Activated CD8-positive, alpha-beta T cell treated with anti-CD3 and anti-CD28 coated beads for 36 hours (primary cell): Measurements from ENCODE around the gene PHF2. TPM values are rescaled to one million over a fixed set of nuclear protein-coding genes. Genes with fewer than 3 reads are reported as not detected.

ENCODE experiments used
- ATAC-seq: fragments of 200-7000 bp; cut with Tn5 transposase; one replicate; pipeline ENCODE4 v1.10.0; 2021; ENCODE audit warnings: mild to moderate bottlenecking, moderate library complexity
- CTCF ChIA-PET: fragments of 350-600 bp; sonication (Branson Sonifier 250); formaldehyde crosslinking; loops from one replicate; lab custom pipeline; 2021; ENCODE audit warnings: antibody characterized with exemption; lab: Charles Lee
- POLR2A ChIA-PET: fragments of 350-600 bp; sonication (Branson Sonifier 250); formaldehyde crosslinking; loops from one replicate; lab custom pipeline; 2021; ENCODE audit warnings: antibody characterized with exemption; lab: Charles Lee
- DNase-seq: peaks from one replicate; pipeline ENCODE4 v3.0.0-alpha.2; 2020
- H3K27ac Mint-ChIP-seq: one replicate; pipeline ENCODE4 v1.8.0; 2021; ENCODE audit warnings: mild to moderate bottlenecking, mixed read lengths
- H3K27me3 Mint-ChIP-seq: one replicate; pipeline ENCODE4 v1.8.0; 2021; ENCODE audit warnings: mixed read lengths
- H3K36me3 Mint-ChIP-seq: one replicate; pipeline ENCODE4 v1.8.0; 2021; ENCODE audit warnings: low read depth, mixed read lengths
- H3K4me1 Mint-ChIP-seq: one replicate; pipeline ENCODE4 v1.8.0; 2021; ENCODE audit warnings: low read depth, mixed read lengths
- H3K4me3 Mint-ChIP-seq: one replicate; pipeline ENCODE4 v1.8.0; 2021; ENCODE audit warnings: mild to moderate bottlenecking, moderate library complexity, mixed read lengths
- H3K9me3 Mint-ChIP-seq: one replicate; pipeline ENCODE4 v1.8.0; 2021; ENCODE audit warnings: mixed read lengths
- CTCF ChIP-seq: fragments of 200-600 bp; IDR thresholded peaks from one replicate; pipeline ENCODE4 v1.8.0; 2022; ENCODE audit warnings: antibody characterized with exemption, mild to moderate bottlenecking
- intact Hi-C: fragments of 100-400 bp; cut with micrococcal nuclease; formaldehyde crosslinking; loops from one replicate; pipeline ENCODE4 v1.10.0; 2022
- total RNA-seq, 2 experiments: library from RNA; stranded (reverse); gene quantifications; one replicate each; pipeline ENCODE4 v1.2.3, GENCODE V29; 2021

The PHF2 gene
- total RNA-seq, 2 experiments from 2014 or later: 12.9 to 13.1 TPM

- no peak for TF ChIP-seq CTCF
- Mint-ChIP-seq H3K4me3 (no peak overlapping the region), H3K4me1 (no peaks in the 10 kb centered on the region), H3K27ac (no peak overlapping the region), H3K9me3 (peaks cover 13% of the 10 kb centered on the region), H3K36me3 (peaks cover 51% of the 10 kb centered on the region), H3K27me3 (no peaks in the 10 kb centered on the region)
- ChIA-PET CTCF (no interaction called here), POLR2A (no interaction called here)
- intact Hi-C loops: no loop called here
- DNase-seq: no peak
- ATAC-seq: no peak
Measured at GRCh38 chr9:93637886-93638285, 61.5 kb downstream of the PHF2 start.

DNA sequence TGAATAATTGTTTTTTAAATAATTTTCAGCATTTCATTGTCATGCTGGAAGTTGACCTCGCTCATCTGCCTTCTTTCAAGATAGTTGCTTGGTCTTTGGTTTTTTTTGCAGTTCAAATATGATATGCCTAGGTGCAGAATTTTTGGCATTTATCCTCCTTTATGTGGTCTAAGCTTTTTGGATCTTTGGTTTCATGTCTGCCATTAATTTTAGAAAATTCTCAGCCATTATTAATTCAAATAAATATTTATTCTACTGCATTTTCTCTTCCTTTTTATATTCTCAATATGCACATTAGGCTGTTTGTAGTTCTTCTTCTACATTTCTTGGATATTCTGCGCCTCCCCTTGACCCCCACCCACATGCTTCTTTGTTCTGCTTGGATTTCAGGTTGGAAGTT is 63.6 kb downstream of the PHF2 start:
- H3K4me3 Mint-ChIP-seq: no peak overlapping the region
- peaks cover 53% of the 10 kb centered on the region for H3K36me3 Mint-ChIP-seq
- peaks cover 13% of the 10 kb centered on the region for H3K9me3 Mint-ChIP-seq
- no peak for TF ChIP-seq CTCF
- CTCF ChIA-PET: no interaction called here
- ATAC-seq: no peak
- no peak overlapping the region for H3K27ac Mint-ChIP-seq
- intact Hi-C loops: no loop called here
- no peak for DNase-seq
- no peaks in the 10 kb centered on the region for H3K4me1 Mint-ChIP-seq
- H3K27me3 Mint-ChIP-seq: no peaks in the 10 kb centered on the region
- POLR2A ChIA-PET: no interaction called here

DNA sequence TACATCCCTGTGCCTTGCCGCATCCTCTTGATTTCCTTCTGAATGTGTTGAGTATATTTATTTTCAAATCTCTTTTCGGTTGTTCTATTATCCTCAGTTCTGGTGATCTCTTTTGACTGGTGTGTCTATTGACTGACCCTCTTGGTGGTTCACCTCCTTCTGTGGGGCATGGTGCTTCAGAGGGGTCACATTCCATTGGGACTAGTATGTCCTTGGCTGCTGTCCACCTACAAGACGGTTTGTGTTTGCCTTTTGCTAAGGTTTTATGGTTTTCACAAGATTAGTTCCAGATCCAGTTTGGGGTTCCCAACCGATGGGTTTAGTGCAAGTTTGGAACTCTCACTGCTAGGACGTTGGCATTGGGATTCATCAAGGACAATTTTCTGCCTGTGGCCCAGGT is 66.6 kb downstream of the PHF2 start:
- TF ChIP-seq CTCF: no peak
- DNase-seq (no peak), ATAC-seq (no peak)
- Mint-ChIP-seq H3K9me3 (peaks cover 2% of the 10 kb centered on the region), H3K4me3 (no peak overlapping the region), H3K36me3 (peaks cover 24% of the 10 kb centered on the region), H3K4me1 (no peaks in the 10 kb centered on the region), H3K27ac (no peak overlapping the region), H3K27me3 (no peaks in the 10 kb centered on the region)
- ChIA-PET POLR2A (no interaction called here), CTCF (no interaction called here)
- intact Hi-C loops: no loop called here

DNA sequence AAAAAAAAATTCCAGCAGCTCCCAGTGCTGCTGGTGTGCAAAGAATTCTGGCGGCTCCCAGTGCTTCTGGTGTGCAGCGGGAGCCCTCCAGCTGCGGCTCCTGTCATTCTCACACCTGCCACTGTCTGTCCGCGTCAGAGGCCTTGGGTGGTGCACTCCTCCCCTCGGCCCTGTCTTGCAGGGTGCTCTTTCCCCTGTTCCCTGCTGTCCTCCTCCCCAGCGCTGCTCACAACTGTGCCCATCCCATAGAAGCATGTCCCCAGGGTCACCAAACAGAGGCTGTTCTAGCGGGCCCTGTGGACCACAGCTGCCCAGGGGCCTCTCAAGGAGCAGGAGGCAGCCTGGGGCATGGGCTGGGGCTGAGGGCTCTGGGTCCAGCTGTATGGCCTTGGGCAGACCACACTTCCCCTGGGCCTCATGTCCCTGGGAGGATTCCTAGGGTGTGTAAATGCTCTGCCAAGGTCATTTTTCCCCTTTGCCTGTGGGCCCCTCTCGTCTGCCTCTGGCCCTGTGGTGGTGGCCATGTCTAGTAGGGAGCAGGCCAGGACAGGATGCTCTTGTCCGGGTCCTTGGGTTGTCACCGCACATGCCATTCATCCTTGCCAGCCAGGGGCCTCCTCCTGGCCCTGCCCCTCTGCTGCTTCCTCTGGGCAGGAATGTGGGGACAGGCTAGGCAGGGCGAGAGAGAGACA is 68.2 kb downstream of the PHF2 start:
- Mint-ChIP-seq H3K4me3 (no peak overlapping the region), H3K9me3 (no peaks in the 10 kb centered on the region), H3K4me1 (no peaks in the 10 kb centered on the region), H3K27me3 (no peaks in the 10 kb centered on the region), H3K36me3 (peaks cover 13% of the 10 kb centered on the region), H3K27ac (no peak overlapping the region)
- TF ChIP-seq CTCF: no peak
- POLR2A ChIA-PET: no interaction called here
- CTCF ChIA-PET: no interaction called here
- intact Hi-C loops: no loop called here
- no peak for ATAC-seq
- DNase-seq: no peak

DNA sequence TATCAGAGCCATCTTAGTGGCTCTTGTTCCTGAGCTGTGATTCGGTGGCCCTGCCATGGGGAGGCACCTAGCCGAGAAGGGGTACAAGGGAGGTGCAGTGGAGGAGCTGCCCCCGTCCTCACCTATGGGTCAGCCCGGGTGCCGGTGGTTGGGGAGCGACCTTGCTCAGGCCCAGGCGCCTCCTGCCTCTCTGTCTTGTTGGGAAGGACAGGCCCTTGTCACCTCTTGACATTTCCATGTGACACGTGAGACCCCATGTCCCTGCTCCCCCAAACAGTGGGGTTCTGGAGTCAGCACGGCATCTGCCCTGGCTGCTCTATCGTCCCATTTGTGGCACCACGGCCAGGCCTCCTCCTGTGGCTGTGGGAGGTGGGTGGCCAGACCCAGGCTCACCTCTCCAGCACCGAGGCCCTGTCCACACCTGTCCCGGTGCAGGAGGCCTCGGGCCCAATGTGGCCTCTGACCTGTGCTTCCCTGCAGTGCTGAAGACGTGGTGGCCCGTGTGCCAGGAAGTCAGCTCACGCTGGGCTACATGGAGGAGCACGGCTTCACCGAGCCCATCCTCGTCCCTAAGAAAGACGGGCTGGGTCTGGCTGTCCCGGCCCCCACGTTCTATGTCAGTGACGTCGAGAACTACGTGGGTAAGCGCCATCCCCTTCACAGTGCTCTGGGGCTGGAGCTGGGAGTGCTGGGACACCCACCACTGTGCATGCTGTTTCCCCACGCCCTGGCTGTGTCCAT is 68.9 kb downstream of the PHF2 start:
- Mint-ChIP-seq H3K9me3 (no peaks in the 10 kb centered on the region), H3K27ac (no peak overlapping the region), H3K4me3 (no peak overlapping the region), H3K36me3 (peaks cover 11% of the 10 kb centered on the region), H3K27me3 (no peaks in the 10 kb centered on the region), H3K4me1 (no peaks in the 10 kb centered on the region)
- DNase-seq (no peak), ATAC-seq (no peak)
- intact Hi-C loops: no loop called here
- CTCF ChIA-PET: no interaction called here
- POLR2A ChIA-PET: no interaction called here
- no peak for TF ChIP-seq CTCF
